GM21367 (cell line): ENCODE results near the gene TMEM255B.
"Not testable (repeated sequence)": the region's sequence is repeated elsewhere in the genome, so short reads cannot be mapped to it uniquely, and the experiment has no call there.

ENCODE experiments used
- ATAC-seq: cut with Tn5 transposase; IDR thresholded peaks from one replicate; pipeline ENCODE4 v1.9.1; 2021; ENCODE audit not compliant: unreplicated experiment

Gene TMEM255B

GRCh38 chr13:113748101-113748861 is 10.7 kb upstream of the TMEM255B start:
- no peak for ATAC-seq

- no peak for ATAC-seq
These were observed 10.1 kb upstream of the TMEM255B start for GRCh38 chr13:113748862-113749451.

GRCh38 chr13:113749507-113749906 is 9.5 kb upstream of the TMEM255B start:
- ATAC-seq, result no peak

GRCh38 chr13:113749967-113750366 is 9.1 kb upstream of the TMEM255B start:
- no peak for ATAC-seq

- no peak for ATAC-seq
These were observed 8.2 kb upstream of the TMEM255B start for GRCh38 chr13:113750554-113751399.

GRCh38 chr13:113751491-113751890 is 7.5 kb upstream of the TMEM255B start:
- ATAC-seq, result no peak

- ATAC-seq, result not testable (repeated sequence)
These were observed 6.6 kb upstream of the TMEM255B start for GRCh38 chr13:113752211-113752986.

GRCh38 chr13:113753171-113753570 is 5.9 kb upstream of the TMEM255B start:
- ATAC-seq, result no peak

GRCh38 chr13:113754242-113754641 is 4.8 kb upstream of the TMEM255B start:
- ATAC-seq, result no peak

GRCh38 chr13:113754691-113755090 is 4.3 kb upstream of the TMEM255B start:
- ATAC-seq, result no peak

GRCh38 chr13:113756441-113757097 is 2.5 kb upstream of the TMEM255B start:
- ATAC-seq, result no peak

GRCh38 chr13:113759525-113760137 is 605 bp downstream of the TMEM255B start:
- ATAC-seq, result no peak

- no peak for ATAC-seq
These were observed 2.1 kb downstream of the TMEM255B start for GRCh38 chr13:113761136-113761535.

- ATAC-seq, result no peak
These were observed 3.0 kb downstream of the TMEM255B start for GRCh38 chr13:113762075-113762474.

GRCh38 chr13:113762538-113762937 is 3.5 kb downstream of the TMEM255B start:
- ATAC-seq, result no peak

GRCh38 chr13:113763254-113763653 is 4.2 kb downstream of the TMEM255B start:
- ATAC-seq, result no peak

- ATAC-seq, result no peak
These were observed 5.2 kb downstream of the TMEM255B start for GRCh38 chr13:113763961-113764792.

GRCh38 chr13:113764793-113765563 is 6.0 kb downstream of the TMEM255B start:
- no peak for ATAC-seq

GRCh38 chr13:113765564-113765910 is 6.5 kb downstream of the TMEM255B start:
- no peak for ATAC-seq
